HepG2 (cell line): ENCODE measurements around the gene ZNF341. TPM values are rescaled to one million over a fixed set of nuclear protein-coding genes. Genes with fewer than 3 reads are reported as not detected.

Source experiments
- ATF1 ChIP-seq: IDR thresholded peaks from 2 replicates; pipeline ENCODE4 v1.6.1; 2016; ENCODE audit warnings: mild to moderate bottlenecking, control low read depth
- DBP ChIP-seq: sonication (generic); formaldehyde crosslinking; IDR thresholded peaks from 2 replicates; pipeline ENCODE4 v1.4.0; 2020; ENCODE audit warnings: missing genetic modification reagents; ENCODE audit errors: not compliant biosample characterization
- FOSL2 ChIP-seq: sonication (generic); formaldehyde crosslinking; IDR thresholded peaks from 2 replicates; pipeline ENCODE4 v1.4.0; 2020; ENCODE audit warnings: missing genetic modification reagents
- HDAC2 ChIP-seq: sonication (generic); formaldehyde crosslinking; IDR thresholded peaks from 2 replicates; pipeline ENCODE4 v1.4.0; 2020; ENCODE audit warnings: missing genetic modification reagents
- ISX ChIP-seq: sonication (generic); formaldehyde crosslinking; conservative IDR thresholded peaks from 2 replicates; pipeline ENCODE4 v1.5.0; 2020; ENCODE audit warnings: missing genetic modification reagents
- KDM6A ChIP-seq: IDR thresholded peaks from 2 replicates; pipeline ENCODE4 v1.6.1; 2016; ENCODE audit warnings: low read depth
- MBNL3 ChIP-seq: fragments of 250-450 bp; sonication (Bioruptor Pico); conservative IDR thresholded peaks from 2 replicates; pipeline ENCODE4 v1.8.0; 2022; ENCODE audit warnings: mild to moderate bottlenecking, inconsistent platforms
- PRDM10 ChIP-seq: sonication (generic); formaldehyde crosslinking; IDR thresholded peaks from 2 replicates; pipeline ENCODE4 v1.4.0; 2020; ENCODE audit warnings: low read depth, missing genetic modification reagents
- SALL1 ChIP-seq: sonication (generic); formaldehyde crosslinking; IDR thresholded peaks from 2 replicates; pipeline ENCODE4 v1.8.0; 2022; ENCODE audit warnings: mild to moderate bottlenecking, missing genetic modification reagents
- TBP ChIP-seq: sonication (generic); formaldehyde crosslinking; IDR thresholded peaks from 2 replicates; pipeline ENCODE4 v1.5.0; 2020; ENCODE audit warnings: missing genetic modification reagents
- THRA ChIP-seq: sonication (generic); formaldehyde crosslinking; IDR thresholded peaks from 2 replicates; pipeline ENCODE4 v1.4.0; 2020; ENCODE audit warnings: missing genetic modification reagents, borderline replicate concordance
- UBTF ChIP-seq: sonication (generic); formaldehyde crosslinking; IDR thresholded peaks from 2 replicates; pipeline ENCODE4 v1.4.0; 2020; ENCODE audit warnings: mild to moderate bottlenecking, missing genetic modification reagents
- XRCC5 ChIP-seq: fragments of 200-400 bp; formaldehyde crosslinking; optimal IDR thresholded peaks from 2 replicates; pipeline ENCODE3; 2017; ENCODE audit warnings: mild to moderate bottlenecking, low read length
- ZBTB2 ChIP-seq: sonication (generic); formaldehyde crosslinking; IDR thresholded peaks from 2 replicates; pipeline ENCODE4 v1.8.0; 2022; ENCODE audit warnings: low read depth, missing genetic modification reagents
- ZFP36L2 ChIP-seq: sonication (generic); formaldehyde crosslinking; IDR thresholded peaks from 2 replicates; pipeline ENCODE4 v1.4.0; 2020; ENCODE audit warnings: missing genetic modification reagents
- ZGPAT ChIP-seq: IDR thresholded peaks from 2 replicates; pipeline ENCODE4 v1.6.1; 2016; ENCODE audit warnings: mild to moderate bottlenecking
- ZMAT5 ChIP-seq: sonication (generic); formaldehyde crosslinking; IDR thresholded peaks from 2 replicates; pipeline ENCODE4 v1.5.0; 2020; ENCODE audit warnings: mild to moderate bottlenecking, low read depth, missing genetic modification reagents, borderline replicate concordance
- ZNF235 ChIP-seq: sonication (generic); formaldehyde crosslinking; IDR thresholded peaks from 2 replicates; pipeline ENCODE4 v1.8.1; 2023; ENCODE audit warnings: mild to moderate bottlenecking, missing genetic modification reagents, borderline replicate concordance
- polyA plus RNA-seq, 8 experiments: library from polyadenylated mRNA; depleted of rRNA in 3 of 8; stranded (reverse) in 7 of 8; unstranded in 1 of 8; fragments of >200 nt; fragmentation: Illumina TruSeq in 4 of 8; extraction: Trizol in 4 of 8; gene quantifications; 2 replicates each; pipeline versions ENCODE4 v1.2.1 to v1.2.3, GENCODE V29; 2011 to 2016; ENCODE audit warnings: low read depth in 4 of 8, missing spikeins in 1 of 8, mixed read lengths in 1 of 8; ENCODE audit not compliant: insufficient read depth in 1 of 8
- total RNA-seq, 5 experiments: library from RNA; depleted of rRNA; stranded (reverse); fragments of >200 nt; fragmentation: Illumina TruSeq; extraction: Trizol; gene quantifications; 2 replicates each; pipeline ENCODE4 v1.2.3, GENCODE V29; 2016; ENCODE audit warnings: low read depth in 1 of 5

Gene ZNF341
- total and polyA plus RNA-seq, 2 of the 13 experiments (the other 11 are each of a cell fraction or from before 2014, with no cell fraction given): 1.1 to 2.2 TPM

GRCh38 chr20:33731693-33732165 is at the start of gene ZNF341 (continued):
- TF ChIP-seq PRDM10: 0 out of 2 replicates have a peak, but pooled peaks have one; percentile 31
- no peak for TF ChIP-seq DBP (CRISPR knock-in tag)
- peak; percentile 79; the same call in 1 of the 2 replicates for TF ChIP-seq ISX (CRISPR knock-in tag)
- TF ChIP-seq MBNL3 (CRISPR knock-in tag): peak; percentile 93
- TF ChIP-seq THRA: peak; percentile 65; the same call in 1 of the 2 replicates
- peak; percentile 77; the same call in 1 of the 2 replicates for TF ChIP-seq SALL1 (CRISPR knock-in tag)
- TF ChIP-seq XRCC5: peak; percentile 93
- TF ChIP-seq FOSL2 (CRISPR knock-in tag): peak; percentile 34
- TF ChIP-seq ZGPAT (CRISPR knock-in tag): 0 out of 2 replicates have a peak, but pooled peaks have one; percentile 47
- TF ChIP-seq UBTF (CRISPR knock-in tag): peak; percentile 81; the same call in 1 of the 2 replicates
- TF ChIP-seq ZFP36L2 (CRISPR knock-in tag): no peak
- TF ChIP-seq KDM6A (CRISPR knock-in tag): no peak
- no peak for TF ChIP-seq ZMAT5
- 0 out of 2 replicates have a peak, but pooled peaks have one; percentile 71 for TF ChIP-seq ZNF235 (CRISPR knock-in tag)
- TF ChIP-seq TBP (CRISPR knock-in tag): no peak; the same call in 1 of the 2 replicates
- no peak for TF ChIP-seq ATF1
- peak; percentile 100 for TF ChIP-seq ZBTB2 (CRISPR knock-in tag)
- peak; percentile 45; the same call in 1 of the 2 replicates for TF ChIP-seq HDAC2 (CRISPR knock-in tag)
